A549 treated with Hydrocortisone at 1 μM for 4 hours (cell line): ENCODE data around the gene PLEKHA4. TPM values are rescaled to one million over a fixed set of nuclear protein-coding genes. Genes with fewer than 3 reads are reported as not detected.

Source experiments
- total RNA-seq: library from RNA; stranded (reverse); fragments of 200-300 nt; extraction: Qiagen RNA extraction; gene quantifications from 5 replicates; pipeline ENCODE4 v1.2.3, GENCODE V29; 2022

PLEKHA4 gene
- 1.2 to 1.9 TPM (median 1.3 TPM) in 5 replicates for total RNA-seq

GRCh38 chr19:48868114-48868886 is at the start of gene PLEKHA4:
PLEKHA4 (minus strand) TSS chr19:48868617; CDS start chr19:48867620, 997 bp downstream.

GRCh38 chr19:48899781-48900476 is 31.5 kb upstream of the PLEKHA4 start, which contains the start of gene NUCB1:
NUCB1 (plus strand) TSS chr19:48900312; CDS start chr19:48900797, 485 bp downstream.

DNA sequence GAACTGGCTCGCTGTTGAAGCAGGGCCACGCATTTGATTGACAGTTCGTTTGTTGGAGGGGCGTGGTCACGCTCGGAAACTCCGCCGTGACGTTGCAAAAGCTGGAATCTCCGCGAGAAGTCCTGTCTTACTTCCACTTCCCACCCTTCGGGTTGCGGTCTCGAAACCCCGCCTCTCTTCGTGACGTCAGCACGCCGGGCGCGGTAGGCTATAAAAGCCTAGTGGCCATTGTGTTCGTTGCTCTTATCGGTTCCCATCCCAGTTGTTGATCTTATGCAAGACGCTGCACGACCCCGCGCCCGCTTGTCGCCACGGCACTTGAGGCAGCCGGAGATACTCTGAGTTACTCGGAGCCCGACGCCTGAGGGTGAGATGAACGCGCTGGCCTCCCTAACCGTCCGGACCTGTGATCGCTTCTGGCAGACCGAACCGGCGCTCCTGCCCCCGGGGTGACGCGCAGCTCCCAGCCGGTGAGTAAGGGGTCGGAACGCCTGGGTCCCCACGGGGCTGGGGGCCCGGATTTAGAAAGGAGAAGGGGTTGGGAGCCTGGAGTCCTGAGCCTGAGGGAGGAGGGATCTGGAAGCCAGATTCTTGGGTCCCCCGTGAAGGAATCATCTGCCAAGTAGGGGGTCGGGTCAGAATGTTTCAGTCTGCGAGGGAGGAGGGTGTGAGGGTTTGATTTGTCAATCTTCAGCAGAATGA is 3.9 kb upstream of the PLEKHA4 start, which contains the start of gene PPP1R15A:
TSS of gene PPP1R15A (plus strand) at position 240 of the 702 bp plus-strand sequence. CDS start 813 bp downstream, outside the sequence.

DNA sequence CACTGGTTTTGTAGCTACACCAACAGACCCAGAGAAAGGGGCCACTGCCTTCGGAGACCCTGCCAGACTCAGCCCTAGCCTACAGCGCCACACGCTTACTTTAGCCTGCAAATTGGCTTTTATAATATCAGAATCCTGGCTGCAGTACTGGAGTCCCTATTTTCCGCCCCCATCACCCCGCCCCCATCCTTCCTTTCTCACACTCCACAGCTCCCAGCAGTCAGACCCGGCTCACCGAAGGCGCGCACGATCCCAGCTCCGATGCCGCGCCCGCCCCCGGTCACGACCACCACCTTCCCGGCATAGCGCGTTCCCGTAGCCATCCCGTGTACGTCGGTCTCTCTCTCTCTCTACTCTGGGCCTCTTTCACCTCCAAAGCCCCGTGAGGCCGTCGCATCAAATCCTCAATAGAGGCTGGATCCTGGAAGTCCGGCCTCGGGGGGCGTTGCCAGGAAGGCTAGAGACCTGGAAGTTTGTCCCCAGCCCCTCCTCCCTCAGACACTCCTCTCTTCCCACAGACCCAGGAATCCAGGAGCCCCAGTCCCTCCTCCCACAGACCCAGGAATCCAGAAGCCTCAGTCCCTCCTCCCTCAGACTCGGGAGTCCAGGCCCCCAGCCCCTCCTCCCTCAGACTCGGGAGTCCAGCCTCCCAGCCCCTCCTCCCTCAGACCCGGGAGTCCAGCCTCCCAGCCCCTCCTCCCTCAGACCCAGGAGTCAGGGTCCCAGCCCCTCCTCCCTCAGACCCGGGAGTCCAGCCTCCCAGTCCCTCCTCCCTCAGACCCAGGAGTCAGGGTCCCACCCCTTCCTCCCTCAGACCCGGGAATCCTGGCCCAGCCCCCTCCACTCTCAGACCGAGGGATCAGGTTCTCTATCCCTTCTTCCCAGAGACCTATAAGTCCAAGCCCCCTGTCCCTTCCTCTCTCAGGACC is 32.1 kb downstream of the PLEKHA4 start, which contains the start of gene HSD17B14:
TSS of gene HSD17B14 (minus strand) at position 403 of the 929 bp plus-strand sequence. CDS start at position 323, 80 bp downstream.

Other genes starting within 250 kb of the PLEKHA4 start
- gene RPL18, start 249.4 kb downstream of the PLEKHA4 start, total RNA-seq = 3,143 to 3,491 TPM (median 3,212 TPM) in 5 replicates
- gene SPHK2, start 249.1 kb downstream of the PLEKHA4 start, total RNA-seq = 12.5 to 17.2 TPM (median 14.5 TPM) in 5 replicates
- 1.6 to 2.3 TPM (median 1.8 TPM) in 5 replicates for gene DBP, start 231.2 kb downstream of the PLEKHA4 start, total RNA-seq
- 6.7 to 12.0 TPM (median 10.7 TPM) in 5 replicates for gene CA11, start 222.4 kb downstream of the PLEKHA4 start, total RNA-seq
- 0.12 to 0.20 TPM (median 0.16 TPM) in 5 replicates for gene NTN5, start 195.6 kb downstream of the PLEKHA4 start, total RNA-seq
- not detected in 5 replicates for gene FUT2, start 172.6 kb downstream of the PLEKHA4 start, total RNA-seq
- gene MAMSTR, start 148.9 kb downstream of the PLEKHA4 start, total RNA-seq = 0.23 to 0.53 TPM (median 0.43 TPM) in 5 replicates
- gene RASIP1, start 128.0 kb downstream of the PLEKHA4 start, total RNA-seq = 0.31 to 0.66 TPM (median 0.43 TPM) in 5 replicates
- not detected in 5 replicates for gene IZUMO1, start 121.7 kb downstream of the PLEKHA4 start, total RNA-seq
- gene FUT1, start 116.0 kb downstream of the PLEKHA4 start, total RNA-seq = 0.10 to 0.16 TPM (median 0.12 TPM) in 5 replicates
- gene FGF21, start 113.1 kb downstream of the PLEKHA4 start, total RNA-seq = not detected in 5 replicates
- 50.3 to 63.4 TPM (median 60.0 TPM) in 5 replicates for gene BCAT2, start 57.6 kb downstream of the PLEKHA4 start, total RNA-seq
- gene HSD17B14, start 32.1 kb downstream of the PLEKHA4 start, total RNA-seq = 12.0 to 17.2 TPM (median 13.8 TPM) in 5 replicates
- 74.1 to 126 TPM (median 95.1 TPM) in 5 replicates for gene PPP1R15A, start 3.8 kb upstream of the PLEKHA4 start, total RNA-seq
- gene TULP2, start 30.1 kb upstream of the PLEKHA4 start, total RNA-seq = not detected in 5 replicates
- gene NUCB1, start 31.7 kb upstream of the PLEKHA4 start, total RNA-seq = 189 to 243 TPM (median 200 TPM) in 5 replicates
- 0.60 to 1.7 TPM (median 1.6 TPM) in 5 replicates for gene DHDH, start 65.1 kb upstream of the PLEKHA4 start, total RNA-seq
- 294 to 372 TPM (median 330 TPM) in 5 replicates for gene BAX, start 86.3 kb upstream of the PLEKHA4 start, total RNA-seq
- gene FTL, start 96.7 kb upstream of the PLEKHA4 start, total RNA-seq = 16,127 to 23,622 TPM (median 17,895 TPM) in 5 replicates
- gene GYS1, start 124.7 kb upstream of the PLEKHA4 start, total RNA-seq = 17.4 to 22.0 TPM (median 20.9 TPM) in 5 replicates
- 208 to 255 TPM (median 214 TPM) in 5 replicates for gene RUVBL2, start 125.3 kb upstream of the PLEKHA4 start, total RNA-seq
- gene LHB, start 148.5 kb upstream of the PLEKHA4 start, total RNA-seq = not detected in 5 replicates
- 0.18 TPM in 1 of 5 replicates, not detected in the others for gene CGB3, start 155.7 kb upstream of the PLEKHA4 start, total RNA-seq
- 0.20 to 0.61 TPM (median 0.21 TPM) in 3 of 5 replicates, not detected in the others for gene CGB2, start 163.3 kb upstream of the PLEKHA4 start, total RNA-seq
- gene CGB1, start 168.3 kb upstream of the PLEKHA4 start, total RNA-seq = not detected in 5 replicates
- gene CGB5, start 175.2 kb upstream of the PLEKHA4 start, total RNA-seq = 0.21 to 0.49 TPM (median 0.23 TPM) in 5 replicates
- 1.4 to 3.7 TPM (median 2.8 TPM) in 5 replicates for gene CGB8, start 180.5 kb upstream of the PLEKHA4 start, total RNA-seq
- gene CGB7, start 189.1 kb upstream of the PLEKHA4 start, total RNA-seq = 0.48 to 0.82 TPM (median 0.67 TPM) in 5 replicates
- gene NTF4, start 196.2 kb upstream of the PLEKHA4 start, total RNA-seq = 0.24 to 0.99 TPM (median 0.45 TPM) in 5 replicates
- not detected in 5 replicates for gene KCNA7, start 204.1 kb upstream of the PLEKHA4 start, total RNA-seq
- 306 to 331 TPM (median 309 TPM) in 5 replicates for gene SNRNP70, start 216.8 kb upstream of the PLEKHA4 start, total RNA-seq
- gene LIN7B, start 245.8 kb upstream of the PLEKHA4 start, total RNA-seq = 4.7 to 7.9 TPM (median 6.9 TPM) in 5 replicates